Measurements from ENCODE around the gene KLHL24.
"Not testable (repeated sequence)": the region's sequence is repeated elsewhere in the genome, so short reads cannot be mapped to it uniquely, and the experiment has no call there.

KLHL24 gene

GRCh38 chr3:183636221-183637105, 1.0 kb downstream of the KLHL24 start:
- peak; percentile 77 for DNase-seq

GRCh38 chr3:183637106-183637486, 1.7 kb downstream of the KLHL24 start:
- DNase-seq, result no peak

GRCh38 chr3:183637633-183638032, 2.2 kb downstream of the KLHL24 start:
- not testable (repeated sequence) for DNase-seq

- no peak for DNase-seq
These were observed 2.9 kb downstream of the KLHL24 start for GRCh38 chr3:183638101-183638852.

GRCh38 chr3:183640635-183641034, 5.2 kb downstream of the KLHL24 start:
- not testable (repeated sequence) for DNase-seq

GRCh38 chr3:183641882-183642281, 6.5 kb downstream of the KLHL24 start:
- no peak for DNase-seq

- no peak for DNase-seq
These were observed 8.8 kb downstream of the KLHL24 start for GRCh38 chr3:183644244-183644643.

- no peak for DNase-seq
These were observed 9.8 kb downstream of the KLHL24 start for GRCh38 chr3:183645254-183645653.

GRCh38 chr3:183650554-183650953, 15.1 kb downstream of the KLHL24 start:
- DNase-seq, result no peak

- no peak for DNase-seq
These were observed 18.0 kb downstream of the KLHL24 start for GRCh38 chr3:183653209-183654064.

- no peak for DNase-seq
These were observed 19.3 kb downstream of the KLHL24 start for GRCh38 chr3:183654727-183655126.

GRCh38 chr3:183662099-183662498, 26.7 kb downstream of the KLHL24 start:
- DNase-seq, result no peak

GRCh38 chr3:183664913-183665381, 29.5 kb downstream of the KLHL24 start:
- no peak for DNase-seq

- DNase-seq, result no peak
These were observed 44.6 kb downstream of the KLHL24 start for GRCh38 chr3:183680061-183680460.

- DNase-seq, result no peak
These were observed 52.3 kb downstream of the KLHL24 start for GRCh38 chr3:183687705-183688104.

- DNase-seq, result no peak
These were observed 53.5 kb downstream of the KLHL24 start for GRCh38 chr3:183688874-183689273.

GRCh38 chr3:183689621-183690020, 54.2 kb downstream of the KLHL24 start:
- not testable (repeated sequence) for DNase-seq

GRCh38 chr3:183690402-183690995, 55.1 kb downstream of the KLHL24 start:
- no peak for DNase-seq

- no peak for DNase-seq
These were observed 57.0 kb downstream of the KLHL24 start for GRCh38 chr3:183692436-183692835.

- DNase-seq, result no peak
These were observed 60.3 kb downstream of the KLHL24 start for GRCh38 chr3:183695569-183696364.

- DNase-seq, result no peak
These were observed 61.7 kb downstream of the KLHL24 start for GRCh38 chr3:183697123-183697609.
